ENCODE measurements around the gene EPB41L4A.
"Not testable (repeated sequence)": the region's sequence is repeated elsewhere in the genome, so short reads cannot be mapped to it uniquely, and the experiment has no call there.

EPB41L4A gene, protein sequence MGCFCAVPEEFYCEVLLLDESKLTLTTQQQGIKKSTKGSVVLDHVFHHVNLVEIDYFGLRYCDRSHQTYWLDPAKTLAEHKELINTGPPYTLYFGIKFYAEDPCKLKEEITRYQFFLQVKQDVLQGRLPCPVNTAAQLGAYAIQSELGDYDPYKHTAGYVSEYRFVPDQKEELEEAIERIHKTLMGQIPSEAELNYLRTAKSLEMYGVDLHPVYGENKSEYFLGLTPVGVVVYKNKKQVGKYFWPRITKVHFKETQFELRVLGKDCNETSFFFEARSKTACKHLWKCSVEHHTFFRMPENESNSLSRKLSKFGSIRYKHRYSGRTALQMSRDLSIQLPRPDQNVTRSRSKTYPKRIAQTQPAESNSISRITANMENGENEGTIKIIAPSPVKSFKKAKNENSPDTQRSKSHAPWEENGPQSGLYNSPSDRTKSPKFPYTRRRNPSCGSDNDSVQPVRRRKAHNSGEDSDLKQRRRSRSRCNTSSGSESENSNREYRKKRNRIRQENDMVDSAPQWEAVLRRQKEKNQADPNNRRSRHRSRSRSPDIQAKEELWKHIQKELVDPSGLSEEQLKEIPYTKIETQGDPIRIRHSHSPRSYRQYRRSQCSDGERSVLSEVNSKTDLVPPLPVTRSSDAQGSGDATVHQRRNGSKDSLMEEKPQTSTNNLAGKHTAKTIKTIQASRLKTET

GRCh38 chr5:112419164-112419985, at the start of gene EPB41L4A:
TSS of gene EPB41L4A (minus strand) at chr5:112419277. CDS start at chr5:112419039, 238 bp downstream.
- no peak for DNase-seq (ENCODE audit: low read depth)

DNA sequence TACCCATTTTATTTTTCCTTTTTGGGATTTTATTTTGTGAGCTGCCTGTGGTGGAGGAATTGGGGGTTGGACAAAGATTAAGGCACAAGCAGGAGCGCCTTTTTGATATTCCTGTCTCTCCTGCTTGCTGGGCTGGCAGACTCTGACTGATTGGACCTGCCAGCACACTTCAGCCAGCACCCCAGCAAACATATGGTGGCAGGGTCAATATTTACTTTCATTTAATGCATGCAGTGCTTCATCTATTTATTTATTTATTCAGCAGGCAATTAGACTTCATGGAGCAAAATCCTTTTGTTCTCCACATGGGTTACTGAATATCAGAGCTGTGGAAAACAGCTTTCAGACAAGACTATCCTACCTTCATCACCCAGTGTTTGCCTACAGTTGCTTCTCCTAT, 48.4 kb upstream of the EPB41L4A start:
- no peak for DNase-seq (ENCODE audit: low read depth)

- DNase-seq (ENCODE audit: low read depth) = not testable (repeated sequence)
Observed at GRCh38 chr5:112466261-112466660, 47.2 kb upstream of the EPB41L4A start.

GRCh38 chr5:112447187-112447760, 28.2 kb upstream of the EPB41L4A start:
- DNase-seq (ENCODE audit: low read depth) = not testable (repeated sequence)

DNA sequence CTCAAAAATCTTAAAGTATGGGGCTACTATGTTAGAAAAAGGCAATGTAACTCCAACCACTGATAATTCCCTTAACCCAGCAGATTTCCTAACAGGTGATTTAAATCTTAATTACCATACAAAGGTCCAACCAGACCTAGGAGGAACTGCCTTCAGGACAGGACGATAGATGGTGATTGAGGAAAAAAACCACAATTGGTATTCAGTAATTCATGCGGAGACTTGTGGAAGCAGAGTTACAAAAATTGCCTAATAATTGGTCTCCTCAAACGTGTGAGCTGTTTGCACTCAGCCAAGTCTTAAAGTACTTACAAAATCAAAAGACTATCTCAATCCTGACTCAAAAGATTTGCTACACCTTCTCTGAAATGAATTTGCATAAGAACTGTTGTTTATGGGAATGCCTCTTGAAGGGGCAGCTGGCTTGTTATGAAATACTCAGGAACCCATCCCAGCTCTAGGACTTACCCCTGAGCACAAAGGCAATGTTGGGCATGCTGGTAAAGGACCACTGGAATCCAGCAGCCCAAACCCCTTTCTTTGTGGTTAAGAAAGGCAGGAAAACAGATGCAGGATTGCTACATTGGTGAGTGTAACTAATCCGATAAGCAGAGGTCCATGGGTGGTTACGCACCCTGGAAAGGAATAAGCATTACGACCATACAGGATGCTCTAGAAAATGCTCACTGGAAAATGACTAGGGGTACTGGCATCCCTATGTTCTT, 26.7 kb upstream of the EPB41L4A start:
- no peak for DNase-seq (ENCODE audit: low read depth)

DNA sequence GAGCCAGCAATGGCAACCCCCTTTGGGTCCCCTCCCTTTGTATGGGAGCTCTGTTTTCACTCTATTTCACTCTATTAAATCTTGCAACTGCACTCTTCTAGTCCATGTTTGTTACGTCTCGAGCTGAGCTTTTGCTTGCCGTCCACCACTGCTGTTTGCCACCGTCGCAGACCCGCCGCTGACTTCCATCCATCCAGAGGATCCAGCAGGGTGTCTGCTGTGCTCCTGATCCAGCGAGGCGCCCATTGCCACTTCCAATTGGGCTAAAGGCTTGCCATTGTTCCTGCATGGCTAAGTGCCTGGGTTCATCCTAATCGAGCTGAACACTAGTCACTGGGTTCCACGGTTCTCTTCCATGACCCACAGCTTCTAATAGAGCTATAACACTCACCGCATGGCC, 24.9 kb upstream of the EPB41L4A start:
- not testable (repeated sequence) for DNase-seq (ENCODE audit: low read depth)

- no peak for DNase-seq (ENCODE audit: low read depth)
Observed at GRCh38 chr5:112440031-112440430, 21.0 kb upstream of the EPB41L4A start.

DNA sequence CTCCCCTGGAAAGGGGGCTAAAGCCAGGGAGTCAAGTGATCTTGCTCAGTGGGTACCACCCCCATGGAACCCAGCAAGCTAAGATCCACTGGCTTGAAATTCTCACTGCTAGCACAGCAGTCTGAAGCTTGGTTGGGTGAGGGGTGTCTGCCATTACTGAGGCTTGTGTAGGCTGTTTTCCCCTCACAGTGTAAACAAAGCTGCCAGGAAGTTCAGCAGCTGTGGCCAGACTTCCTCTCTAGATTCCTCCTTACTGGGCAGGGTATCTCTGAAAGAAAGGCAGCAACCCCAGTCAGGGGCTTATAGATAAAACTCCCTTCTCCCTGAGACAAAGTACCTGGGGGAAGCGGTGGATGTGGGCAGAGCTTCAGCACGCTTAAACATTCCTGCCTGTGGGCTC, 17.1 kb upstream of the EPB41L4A start:
- no peak for DNase-seq (ENCODE audit: low read depth)

GRCh38 chr5:112434641-112435040, 15.6 kb upstream of the EPB41L4A start:
- DNase-seq (ENCODE audit: low read depth) = no peak

- not testable (repeated sequence) for DNase-seq (ENCODE audit: low read depth)
Observed at GRCh38 chr5:112426202-112426601, 7.1 kb upstream of the EPB41L4A start.

- no peak for DNase-seq (ENCODE audit: low read depth)
Observed at GRCh38 chr5:112419986-112420864, 1.1 kb upstream of the EPB41L4A start.

DNA sequence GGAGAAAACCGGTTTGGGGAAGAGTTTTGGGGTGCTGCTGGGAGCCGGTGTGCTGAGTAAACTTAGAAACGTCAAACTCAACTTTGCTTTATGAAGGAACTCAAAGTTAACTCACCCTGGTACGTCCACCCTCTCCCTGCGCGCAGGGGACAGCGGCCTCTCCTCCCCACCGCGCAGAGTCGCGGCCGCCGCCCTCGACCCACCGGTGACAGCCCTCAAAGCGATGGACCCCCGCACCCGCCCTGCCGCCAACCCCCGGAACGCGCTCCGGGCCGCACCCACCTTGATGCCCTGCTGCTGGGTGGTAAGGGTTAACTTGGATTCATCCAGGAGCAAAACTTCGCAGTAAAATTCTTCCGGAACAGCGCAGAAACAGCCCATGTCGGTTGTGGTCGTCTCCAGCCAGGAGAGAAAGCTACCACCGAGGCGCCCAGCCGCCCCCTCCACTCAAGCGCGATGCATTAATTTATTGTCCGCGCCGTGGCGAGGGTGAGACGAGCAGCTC, 366 bp downstream of the EPB41L4A start:
- no peak for DNase-seq (ENCODE audit: low read depth)

DNA sequence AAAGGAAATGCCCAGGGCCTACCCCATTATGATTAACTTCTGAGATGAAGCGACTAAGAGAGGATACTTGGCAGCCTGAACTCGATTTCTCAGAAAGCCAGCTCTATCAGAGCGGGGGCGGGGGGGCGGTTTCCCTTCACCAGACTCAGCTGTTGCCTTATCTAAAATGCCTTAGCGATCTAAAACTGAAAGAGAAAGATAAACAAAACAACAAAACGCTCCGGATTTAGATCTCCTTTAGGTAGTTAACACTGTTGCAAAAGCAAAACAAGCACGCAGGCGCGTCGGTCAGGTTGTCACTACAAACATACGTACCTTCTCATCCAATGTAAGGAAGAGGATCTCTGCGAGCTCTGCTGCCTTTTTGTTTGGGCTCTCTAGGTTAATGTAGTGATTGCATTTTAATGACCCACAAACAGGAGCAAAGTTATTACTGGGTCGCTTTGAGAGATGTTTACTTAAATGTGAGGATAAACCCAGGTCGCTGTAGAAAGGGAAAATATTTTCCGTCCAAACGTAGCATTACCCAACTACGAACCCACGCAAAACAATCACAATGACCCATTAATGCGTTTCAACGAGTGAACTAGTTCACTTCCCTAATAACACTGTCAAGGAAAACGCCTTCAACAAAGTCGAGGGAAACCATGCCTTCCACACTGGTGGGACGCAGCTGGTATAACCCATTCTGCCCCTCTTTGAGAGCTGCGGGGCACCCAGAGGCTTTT, 982 bp downstream of the EPB41L4A start:
- no peak for DNase-seq (ENCODE audit: low read depth)

DNA sequence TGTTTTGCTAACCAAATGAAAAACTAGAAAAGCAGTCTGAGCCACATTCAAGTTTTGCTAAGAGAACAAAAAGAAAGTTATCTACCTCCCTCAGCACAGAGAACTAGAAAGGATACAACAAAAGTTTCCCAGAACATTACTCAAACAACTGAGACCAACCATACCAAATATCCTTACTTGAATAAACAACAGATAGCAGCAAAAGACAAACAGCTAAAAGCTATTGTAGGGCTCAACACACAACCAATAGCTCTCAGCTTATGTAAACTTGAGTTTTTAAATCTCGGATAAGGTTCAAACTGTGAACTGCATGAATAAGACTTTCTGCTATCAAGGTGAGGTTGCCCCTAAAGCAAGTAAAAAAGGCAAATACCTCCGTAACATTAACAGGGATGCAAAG, 3.5 kb downstream of the EPB41L4A start:
- DNase-seq (ENCODE audit: low read depth) = no peak

- no peak for DNase-seq (ENCODE audit: low read depth)
Observed at GRCh38 chr5:112413611-112414010, 5.5 kb downstream of the EPB41L4A start.

- no peak for DNase-seq (ENCODE audit: low read depth)
Observed at GRCh38 chr5:112412346-112412745, 6.7 kb downstream of the EPB41L4A start.

GRCh38 chr5:112411903-112412302, 7.2 kb downstream of the EPB41L4A start:
- no peak for DNase-seq (ENCODE audit: low read depth)

DNA sequence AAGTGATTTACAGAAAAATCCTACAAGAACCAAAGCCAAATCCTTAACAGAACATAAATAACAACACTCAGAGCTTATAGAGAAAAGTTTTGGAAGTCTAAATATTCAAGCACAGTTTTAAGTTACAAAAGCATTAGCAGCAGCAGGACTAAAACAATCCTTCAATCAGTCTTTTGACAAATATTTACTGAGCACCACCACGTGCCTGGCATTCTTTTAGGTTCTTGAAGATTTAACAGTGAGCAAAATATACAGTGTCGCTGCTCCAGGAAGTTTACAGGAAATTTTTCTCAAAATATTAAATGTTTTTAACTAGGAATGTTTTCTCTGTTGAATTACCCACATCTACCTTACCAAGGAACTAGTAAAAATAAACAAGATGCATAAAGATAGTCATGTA, 11.4 kb downstream of the EPB41L4A start:
- DNase-seq (ENCODE audit: low read depth) = no peak

DNA sequence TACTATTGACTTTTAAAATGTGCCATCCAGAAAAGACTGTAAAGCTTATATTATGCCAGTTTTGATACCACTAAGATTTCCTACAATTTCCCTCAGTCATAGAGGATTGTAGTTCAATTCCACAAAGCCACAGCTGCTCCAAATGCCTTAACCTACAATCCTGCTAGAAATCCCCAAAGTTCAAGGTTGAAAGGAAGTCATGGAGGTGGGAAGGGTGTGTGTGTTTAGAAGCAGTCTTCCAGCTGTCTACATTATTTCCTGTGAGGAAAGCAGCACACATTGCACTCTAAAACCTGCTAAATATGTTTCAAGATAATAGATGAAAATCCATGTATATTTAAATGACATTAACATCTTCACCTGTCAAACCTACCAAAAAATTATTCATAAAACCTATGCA, 11.8 kb downstream of the EPB41L4A start:
- no peak for DNase-seq (ENCODE audit: low read depth)

GRCh38 chr5:112403069-112403468, 16.0 kb downstream of the EPB41L4A start:
- DNase-seq (ENCODE audit: low read depth) = no peak

All from activated T-helper 1 cell treated with Interleukin-2 at 50 U/mL for 16 hours (primary cell).